T-helper 2 cell (primary cell): Measurements from ENCODE around the gene PRRG2.

Source experiments
- DNase-seq, 5 experiments: peaks; one replicate each; pipeline versions ENCODE4 v3.0.0 to v3.0.0-alpha.2; 2012 to 2022

The PRRG2 gene

GRCh38 chr19:49557641-49558325 lies 23.3 kb upstream of the PRRG2 start:
- peak in 1 of 5 experiments; percentile 26 for DNase-seq

- DNase-seq = peak in 1 of 5 experiments; percentile 54
These were observed 22.5 kb upstream of the PRRG2 start for GRCh38 chr19:49558591-49558990.

GRCh38 chr19:49559443-49559842 lies 21.7 kb upstream of the PRRG2 start:
- no peak for DNase-seq

GRCh38 chr19:49559928-49560327 lies 21.2 kb upstream of the PRRG2 start:
- peak in 1 of 5 experiments; percentile 59 for DNase-seq

GRCh38 chr19:49560358-49560900 lies 20.7 kb upstream of the PRRG2 start:
- DNase-seq = peak in 3 of 5 experiments; percentile 31 to 58 (median 53)

- peak in 2 of 5 experiments; percentile 32 to 57 for DNase-seq
These were observed 16.5 kb upstream of the PRRG2 start for GRCh38 chr19:49564616-49565045.

GRCh38 chr19:49565261-49565660 lies 15.9 kb upstream of the PRRG2 start:
- DNase-seq = peak in 1 of 5 experiments; percentile 48

- DNase-seq = peak in 1 of 5 experiments; percentile 42
These were observed 14.8 kb upstream of the PRRG2 start for GRCh38 chr19:49566302-49566701.

- DNase-seq = peak in 3 of 5 experiments; percentile 71 to 95 (median 95)
These were observed 13.2 kb upstream of the PRRG2 start for GRCh38 chr19:49567861-49568441.

- DNase-seq = peak in 4 of 5 experiments; percentile 48 to 87 (median 68)
These were observed 10.8 kb upstream of the PRRG2 start for GRCh38 chr19:49570138-49570856.

GRCh38 chr19:49570997-49571676 lies 10.0 kb upstream of the PRRG2 start:
- peak in 1 of 5 experiments; percentile 66 for DNase-seq

GRCh38 chr19:49573009-49573408 lies 8.1 kb upstream of the PRRG2 start:
- DNase-seq = no peak

- DNase-seq = no peak
These were observed 7.7 kb upstream of the PRRG2 start for GRCh38 chr19:49573425-49573824.

GRCh38 chr19:49574206-49574755 lies 6.8 kb upstream of the PRRG2 start:
- DNase-seq = no peak

GRCh38 chr19:49579193-49579592 lies 1.9 kb upstream of the PRRG2 start:
- no peak for DNase-seq

GRCh38 chr19:49579947-49580263 lies 1.2 kb upstream of the PRRG2 start:
- no peak for DNase-seq

- peak; percentile 86 to 97 (median 93) for DNase-seq
These were observed 681 bp upstream of the PRRG2 start, which contains the start of gene NOSIP for GRCh38 chr19:49580264-49581006. Gene NOSIP (minus strand): TSS chr19:49580556. CDS start chr19:49560691, 19,865 bp downstream.

GRCh38 chr19:49583239-49583638 lies 2.1 kb downstream of the PRRG2 start:
- DNase-seq = no peak

GRCh38 chr19:49585023-49585422 lies 3.9 kb downstream of the PRRG2 start:
- DNase-seq = no peak

GRCh38 chr19:49587227-49587626 lies 6.1 kb downstream of the PRRG2 start:
- DNase-seq = no peak

- peak in 2 of 5 experiments; percentile 31 to 45 for DNase-seq
These were observed 7.4 kb downstream of the PRRG2 start for GRCh38 chr19:49588365-49589122.
